IPS-15b (cell line): ENCODE data around the gene SLC40A1.

Experiments used
- H3K27me3 ChIP-seq: one replicate; pipeline ENCODE4 v1.6.1; 2013; ENCODE audit warnings: low read length; ENCODE audit not compliant: control insufficient read depth, insufficient read depth
- H3K36me3 ChIP-seq: one replicate; pipeline ENCODE4 v1.6.1; 2013; ENCODE audit warnings: low read length; ENCODE audit not compliant: control insufficient read depth, insufficient read depth
- H3K4me1 ChIP-seq: one replicate; pipeline ENCODE4 v1.6.1; 2013; ENCODE audit warnings: mild to moderate bottlenecking, low read length; ENCODE audit not compliant: control insufficient read depth, insufficient read depth
- H3K4me3 ChIP-seq: one replicate; pipeline ENCODE4 v1.5.1; 2013; ENCODE audit warnings: low read depth, low read length
- H3K9ac ChIP-seq: one replicate; pipeline ENCODE4 v1.6.1; 2013; ENCODE audit warnings: low read depth, mild to moderate bottlenecking, low read length
- H3K9me3 ChIP-seq: one replicate; pipeline ENCODE4 v1.6.1; 2013; ENCODE audit warnings: mild to moderate bottlenecking, low read length; ENCODE audit not compliant: control insufficient read depth, insufficient read depth

SLC40A1 gene, protein sequence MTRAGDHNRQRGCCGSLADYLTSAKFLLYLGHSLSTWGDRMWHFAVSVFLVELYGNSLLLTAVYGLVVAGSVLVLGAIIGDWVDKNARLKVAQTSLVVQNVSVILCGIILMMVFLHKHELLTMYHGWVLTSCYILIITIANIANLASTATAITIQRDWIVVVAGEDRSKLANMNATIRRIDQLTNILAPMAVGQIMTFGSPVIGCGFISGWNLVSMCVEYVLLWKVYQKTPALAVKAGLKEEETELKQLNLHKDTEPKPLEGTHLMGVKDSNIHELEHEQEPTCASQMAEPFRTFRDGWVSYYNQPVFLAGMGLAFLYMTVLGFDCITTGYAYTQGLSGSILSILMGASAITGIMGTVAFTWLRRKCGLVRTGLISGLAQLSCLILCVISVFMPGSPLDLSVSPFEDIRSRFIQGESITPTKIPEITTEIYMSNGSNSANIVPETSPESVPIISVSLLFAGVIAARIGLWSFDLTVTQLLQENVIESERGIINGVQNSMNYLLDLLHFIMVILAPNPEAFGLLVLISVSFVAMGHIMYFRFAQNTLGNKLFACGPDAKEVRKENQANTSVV

DNA sequence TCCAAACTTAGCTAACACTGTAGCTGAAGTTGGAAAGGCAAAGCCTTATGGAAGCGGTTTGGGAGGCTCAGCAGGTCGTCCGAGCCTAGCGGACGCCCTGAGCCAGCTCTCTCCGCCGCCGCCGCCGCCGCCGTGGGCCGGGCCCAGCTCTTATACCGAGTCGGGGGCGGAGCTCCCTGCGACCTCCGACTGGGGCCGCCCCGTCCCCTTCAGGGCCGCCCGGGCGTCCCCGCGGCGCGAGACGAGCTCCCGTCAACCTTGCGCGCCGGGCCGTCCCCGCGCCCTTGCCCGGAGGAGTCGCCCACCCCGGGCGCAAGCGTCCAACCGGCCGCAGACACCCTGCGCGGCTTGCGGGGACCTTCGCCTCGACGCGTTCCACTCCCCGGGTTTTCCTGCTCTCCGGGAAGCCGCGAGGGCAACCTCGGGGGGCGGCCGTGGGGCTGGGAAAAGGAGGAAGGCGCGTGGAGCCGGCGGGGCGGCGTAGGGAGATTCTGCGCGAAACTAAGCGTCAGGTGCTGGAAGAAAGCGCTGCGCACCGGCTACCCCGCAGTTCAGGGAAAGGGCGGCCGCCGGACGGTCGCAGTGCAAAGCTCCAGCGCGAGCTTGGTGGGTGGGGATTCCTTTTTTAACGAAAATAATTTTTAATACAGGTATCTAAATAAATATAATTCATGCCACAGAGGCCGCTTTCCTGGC lies at the start of gene SLC40A1:
Gene SLC40A1 (minus strand): TSS at position 129 of the 696 bp plus-strand sequence. CDS start 326 bp downstream, outside the sequence.
- peak within 1 kb of the TSS; percentile 58 for H3K4me3 ChIP-seq
- H3K36me3 ChIP-seq, result no peaks in the 10 kb centered on the region
- H3K9ac ChIP-seq, result no peak within 1 kb of the TSS
- peaks cover 93% of the 10 kb centered on the region for H3K27me3 ChIP-seq
- H3K4me1 ChIP-seq, result peaks cover 5% of the 10 kb centered on the region
- no peaks in the 10 kb centered on the region for H3K9me3 ChIP-seq

DNA sequence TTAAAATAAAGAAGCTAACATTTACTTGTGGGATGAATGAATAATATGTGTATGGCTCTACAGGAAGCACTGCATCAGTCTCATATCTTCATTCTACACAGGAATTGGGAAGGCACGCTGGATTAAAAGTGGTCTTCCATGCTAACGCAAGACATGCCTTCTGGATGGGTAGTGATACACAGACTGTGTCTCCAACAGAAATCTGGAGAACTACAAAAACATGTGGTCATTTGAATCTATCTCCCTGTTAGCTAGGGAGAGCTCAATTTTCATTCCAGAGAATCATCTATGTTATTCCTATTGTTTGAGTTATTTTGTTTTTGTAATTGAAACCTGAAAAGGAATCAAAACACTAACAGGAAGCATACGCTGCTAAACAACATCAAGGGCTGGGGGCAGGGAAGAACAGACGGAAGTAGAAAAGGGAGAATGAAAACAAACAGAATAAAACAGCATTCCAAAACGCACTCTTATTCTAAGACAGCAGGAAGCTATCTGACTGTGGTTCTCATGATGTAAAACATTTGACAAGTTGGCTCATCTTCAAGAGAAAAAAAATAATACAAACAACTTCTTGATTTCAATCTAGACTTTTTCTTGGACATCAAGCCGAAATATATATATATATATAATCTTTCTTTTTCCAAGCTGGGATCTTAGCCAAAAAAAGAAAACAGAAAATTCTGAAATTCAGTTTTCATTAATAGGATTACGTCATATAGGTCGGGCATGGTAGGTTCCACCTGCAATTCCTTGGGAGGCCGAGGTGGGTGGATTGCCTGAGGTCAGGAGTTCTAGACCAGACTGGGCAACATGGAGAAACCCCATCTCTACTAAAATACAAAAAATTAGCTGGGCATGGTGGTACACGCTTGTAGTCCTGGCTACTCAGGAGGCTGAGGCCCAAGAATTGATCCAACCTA lies 49.2 kb upstream of the SLC40A1 start:
- Histone ChIP-seq H3K27me3 (no peaks in the 10 kb centered on the region), H3K36me3 (no peaks in the 10 kb centered on the region), H3K9me3 (no peaks in the 10 kb centered on the region), H3K4me1 (no peaks in the 10 kb centered on the region), H3K9ac (no peak overlapping the region), H3K4me3 (no peak overlapping the region)

GRCh38 chr2:189628817-189629530 lies 48.4 kb upstream of the SLC40A1 start:
- H3K9ac ChIP-seq, result no peak overlapping the region
- no peak overlapping the region for H3K4me3 ChIP-seq
- no peaks in the 10 kb centered on the region for H3K27me3 ChIP-seq
- no peaks in the 10 kb centered on the region for H3K9me3 ChIP-seq
- no peaks in the 10 kb centered on the region for H3K36me3 ChIP-seq
- peaks cover 2% of the 10 kb centered on the region for H3K4me1 ChIP-seq

GRCh38 chr2:189627789-189628188 lies 47.2 kb upstream of the SLC40A1 start:
- H3K9ac ChIP-seq, result no peak overlapping the region
- H3K27me3 ChIP-seq, result no peaks in the 10 kb centered on the region
- H3K36me3 ChIP-seq, result no peaks in the 10 kb centered on the region
- no peaks in the 10 kb centered on the region for H3K9me3 ChIP-seq
- H3K4me1 ChIP-seq, result peaks cover 2% of the 10 kb centered on the region
- H3K4me3 ChIP-seq, result no peak overlapping the region

- no peak overlapping the region for H3K4me3 ChIP-seq
- no peaks in the 10 kb centered on the region for H3K27me3 ChIP-seq
- H3K9me3 ChIP-seq, result no peaks in the 10 kb centered on the region
- no peaks in the 10 kb centered on the region for H3K36me3 ChIP-seq
- H3K9ac ChIP-seq, result no peak overlapping the region
- peaks cover 2% of the 10 kb centered on the region for H3K4me1 ChIP-seq
These were observed 45.0 kb upstream of the SLC40A1 start for GRCh38 chr2:189625636-189626035.

GRCh38 chr2:189624648-189625355 lies 44.2 kb upstream of the SLC40A1 start:
- Histone ChIP-seq H3K9me3 (no peaks in the 10 kb centered on the region), H3K36me3 (no peaks in the 10 kb centered on the region), H3K9ac (no peak overlapping the region), H3K27me3 (no peaks in the 10 kb centered on the region), H3K4me3 (no peak overlapping the region), H3K4me1 (peaks cover 2% of the 10 kb centered on the region)

GRCh38 chr2:189623049-189623448 lies 42.5 kb upstream of the SLC40A1 start:
- Histone ChIP-seq H3K9me3 (no peaks in the 10 kb centered on the region), H3K9ac (no peak overlapping the region), H3K4me1 (peaks cover 2% of the 10 kb centered on the region), H3K27me3 (no peaks in the 10 kb centered on the region), H3K4me3 (no peak overlapping the region), H3K36me3 (no peaks in the 10 kb centered on the region)

- Histone ChIP-seq H3K4me1 (peaks cover 2% of the 10 kb centered on the region), H3K36me3 (no peaks in the 10 kb centered on the region), H3K4me3 (no peak overlapping the region), H3K9ac (no peak overlapping the region), H3K9me3 (no peaks in the 10 kb centered on the region), H3K27me3 (no peaks in the 10 kb centered on the region)
These were observed 41.2 kb upstream of the SLC40A1 start for GRCh38 chr2:189621781-189622180.

- Histone ChIP-seq H3K27me3 (no peaks in the 10 kb centered on the region), H3K9me3 (no peaks in the 10 kb centered on the region), H3K4me1 (no peaks in the 10 kb centered on the region), H3K9ac (no peak overlapping the region), H3K36me3 (no peaks in the 10 kb centered on the region), H3K4me3 (no peak overlapping the region)
These were observed 37.6 kb upstream of the SLC40A1 start for GRCh38 chr2:189618197-189618596.

- no peaks in the 10 kb centered on the region for H3K36me3 ChIP-seq
- no peaks in the 10 kb centered on the region for H3K27me3 ChIP-seq
- H3K4me3 ChIP-seq, result no peak overlapping the region
- no peaks in the 10 kb centered on the region for H3K9me3 ChIP-seq
- H3K9ac ChIP-seq, result no peak overlapping the region
- H3K4me1 ChIP-seq, result no peaks in the 10 kb centered on the region
These were observed 34.0 kb upstream of the SLC40A1 start for GRCh38 chr2:189614585-189614984.
